Panc1 (cell line): Measurements from ENCODE around the gene IL15.

Experiments
- POLR2AphosphoS5 ChIP-seq: IDR thresholded peaks from 2 replicates; pipeline ENCODE4 v1.6.1; 2012; ENCODE audit warnings: mild to moderate bottlenecking, low read depth, low read length, moderate library complexity
- SIN3A ChIP-seq: IDR thresholded peaks from 2 replicates; pipeline ENCODE4 v1.6.1; 2012; ENCODE audit warnings: low read depth, mild to moderate bottlenecking, low read length, moderate library complexity, borderline replicate concordance; ENCODE audit not compliant: insufficient read depth
- TCF7L2 ChIP-seq: IDR thresholded peaks from 2 replicates; pipeline ENCODE4 v1.6.1; 2011; ENCODE audit warnings: mild to moderate bottlenecking, low read depth, low read length, inconsistent platforms
- TF ChIP-seq, protein P1 (sequence below): fragments of 450-650 bp; IDR thresholded peaks from 2 replicates; pipeline ENCODE4 v1.5.1; 2017; ENCODE audit warnings: mild to moderate bottlenecking

DNA sequence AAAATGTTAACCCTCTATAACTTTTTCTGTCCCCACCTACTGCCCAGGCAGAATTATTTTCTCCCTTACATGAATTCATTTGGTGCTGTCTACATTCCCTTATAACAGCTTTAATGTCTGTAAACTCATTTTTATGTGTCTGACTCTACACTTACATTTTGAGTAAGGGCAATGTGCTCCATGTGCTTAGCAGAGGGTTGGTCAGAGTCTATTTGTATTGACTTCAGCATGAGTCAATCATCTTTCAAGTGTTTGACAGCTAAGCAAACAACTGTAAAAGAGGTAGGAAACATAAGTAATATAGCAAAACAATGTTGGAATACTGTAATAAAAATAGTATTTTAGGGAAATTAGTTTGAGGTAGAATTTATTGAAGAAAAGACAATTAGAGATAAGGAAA is 6.3 kb downstream of the IL15 start:
- TF ChIP-seq, protein P1, sequence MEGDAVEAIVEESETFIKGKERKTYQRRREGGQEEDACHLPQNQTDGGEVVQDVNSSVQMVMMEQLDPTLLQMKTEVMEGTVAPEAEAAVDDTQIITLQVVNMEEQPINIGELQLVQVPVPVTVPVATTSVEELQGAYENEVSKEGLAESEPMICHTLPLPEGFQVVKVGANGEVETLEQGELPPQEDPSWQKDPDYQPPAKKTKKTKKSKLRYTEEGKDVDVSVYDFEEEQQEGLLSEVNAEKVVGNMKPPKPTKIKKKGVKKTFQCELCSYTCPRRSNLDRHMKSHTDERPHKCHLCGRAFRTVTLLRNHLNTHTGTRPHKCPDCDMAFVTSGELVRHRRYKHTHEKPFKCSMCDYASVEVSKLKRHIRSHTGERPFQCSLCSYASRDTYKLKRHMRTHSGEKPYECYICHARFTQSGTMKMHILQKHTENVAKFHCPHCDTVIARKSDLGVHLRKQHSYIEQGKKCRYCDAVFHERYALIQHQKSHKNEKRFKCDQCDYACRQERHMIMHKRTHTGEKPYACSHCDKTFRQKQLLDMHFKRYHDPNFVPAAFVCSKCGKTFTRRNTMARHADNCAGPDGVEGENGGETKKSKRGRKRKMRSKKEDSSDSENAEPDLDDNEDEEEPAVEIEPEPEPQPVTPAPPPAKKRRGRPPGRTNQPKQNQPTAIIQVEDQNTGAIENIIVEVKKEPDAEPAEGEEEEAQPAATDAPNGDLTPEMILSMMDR = no peak
- TF ChIP-seq POLR2AphosphoS5 (no peak), SIN3A (no peak), TCF7L2 (no peak)
